Sigmoid colon (tissue), 4 donors: ENCODE results near the gene HK3.

Experiments
- EP300 ChIP-seq, 4 donors: sonication (generic); formaldehyde crosslinking; IDR thresholded peaks; one replicate each; pipeline ENCODE4 v1.6.1; 2017; ENCODE audit warnings: antibody characterized with exemption in 4 of 4
- TF ChIP-seq, protein P1 (sequence below), 4 experiments: fragments of 450-650 bp in 3 of 4; fragments of 200-600 bp in 1 of 4; IDR thresholded peaks; one replicate each; pipeline ENCODE4 v1.5.1; 2016 to 2019; ENCODE audit warnings: antibody characterized with exemption in 4 of 4, mild to moderate bottlenecking in 3 of 4, moderate library complexity in 2 of 4

- no peak for TF ChIP-seq EP300 (IDR thresholded peaks at IDR 0.05)
- TF ChIP-seq, protein P1, sequence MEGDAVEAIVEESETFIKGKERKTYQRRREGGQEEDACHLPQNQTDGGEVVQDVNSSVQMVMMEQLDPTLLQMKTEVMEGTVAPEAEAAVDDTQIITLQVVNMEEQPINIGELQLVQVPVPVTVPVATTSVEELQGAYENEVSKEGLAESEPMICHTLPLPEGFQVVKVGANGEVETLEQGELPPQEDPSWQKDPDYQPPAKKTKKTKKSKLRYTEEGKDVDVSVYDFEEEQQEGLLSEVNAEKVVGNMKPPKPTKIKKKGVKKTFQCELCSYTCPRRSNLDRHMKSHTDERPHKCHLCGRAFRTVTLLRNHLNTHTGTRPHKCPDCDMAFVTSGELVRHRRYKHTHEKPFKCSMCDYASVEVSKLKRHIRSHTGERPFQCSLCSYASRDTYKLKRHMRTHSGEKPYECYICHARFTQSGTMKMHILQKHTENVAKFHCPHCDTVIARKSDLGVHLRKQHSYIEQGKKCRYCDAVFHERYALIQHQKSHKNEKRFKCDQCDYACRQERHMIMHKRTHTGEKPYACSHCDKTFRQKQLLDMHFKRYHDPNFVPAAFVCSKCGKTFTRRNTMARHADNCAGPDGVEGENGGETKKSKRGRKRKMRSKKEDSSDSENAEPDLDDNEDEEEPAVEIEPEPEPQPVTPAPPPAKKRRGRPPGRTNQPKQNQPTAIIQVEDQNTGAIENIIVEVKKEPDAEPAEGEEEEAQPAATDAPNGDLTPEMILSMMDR (IDR thresholded peaks at IDR 0.05), result no peak
Measured at GRCh38 chr5:176897263-176897662, 1.9 kb downstream of the HK3 start.
